Gastroesophageal sphincter (tissue), 3 donors: Measurements from ENCODE around the gene STX5.

Source experiments
- CTCF ChIP-seq, 4 experiments: fragments of 200-600 bp in 2 of 4; fragments of 450-650 bp in 2 of 4; sonication (generic) in 1 of 4; IDR thresholded peaks; one replicate each; pipeline ENCODE4 v1.5.1; 2017 to 2019; ENCODE audit warnings: antibody characterized with exemption in 4 of 4, mild to moderate bottlenecking in 2 of 4, moderate library complexity in 2 of 4
- EP300 ChIP-seq: sonication (generic); formaldehyde crosslinking; IDR thresholded peaks from one replicate; pipeline ENCODE4 v1.6.1; 2017; ENCODE audit warnings: antibody characterized with exemption, mild to moderate bottlenecking
- POLR2A ChIP-seq, 2 donors: fragments of 450-650 bp; IDR thresholded peaks; one replicate each; pipeline ENCODE4 v1.6.1; 2017; ENCODE audit warnings: antibody characterized with exemption in 2 of 2, mild to moderate bottlenecking in 2 of 2, moderate library complexity in 1 of 2

- TF ChIP-seq CTCF (IDR thresholded peaks at IDR 0.05) = no peak
- TF ChIP-seq POLR2A (IDR thresholded peaks at IDR 0.05) = peak; percentile 73 to 87
- no peak for TF ChIP-seq EP300
These were observed at the start of gene STX5 for GRCh38 chr11:62831520-62832335.
